H9 (cell line): ENCODE data around the gene INPP5A. TPM values are rescaled to one million over a fixed set of nuclear protein-coding genes. Genes with fewer than 3 reads are reported as not detected.
A peak's percentile ranks its signal among the peaks of the same experiment; 100 is the strongest.

Experiments
- DNase-seq: peaks from one replicate; pipeline ENCODE4 v3.0.0-alpha.2; 2017
- H2AFZ ChIP-seq: one replicate; pipeline ENCODE4 v1.6.1; 2013; ENCODE audit warnings: mild to moderate bottlenecking, low read length, control low read depth, moderate library complexity
- H2AK5ac ChIP-seq: 2 replicates; pipeline ENCODE4 v1.6.1; 2013; ENCODE audit warnings: low read length, control low read depth, mixed read lengths; ENCODE audit not compliant: insufficient read length
- H2BK120ac ChIP-seq: one replicate; pipeline ENCODE4 v1.6.1; 2013; ENCODE audit warnings: low read depth, mild to moderate bottlenecking, low read length, control low read depth, inconsistent platforms; ENCODE audit not compliant: poor library complexity, severe bottlenecking
- H2BK12ac ChIP-seq: 2 replicates; pipeline ENCODE4 v1.6.1; 2013; ENCODE audit warnings: low read length, control low read depth, mixed read lengths, low read depth; ENCODE audit not compliant: insufficient read length
- H2BK15ac ChIP-seq: 2 replicates; pipeline ENCODE4 v1.6.1; 2013; ENCODE audit warnings: low read depth, low read length, control low read depth
- H2BK20ac ChIP-seq: one replicate; pipeline ENCODE4 v1.6.1; 2013; ENCODE audit warnings: low read depth, mild to moderate bottlenecking, low read length, control low read depth, inconsistent platforms; ENCODE audit not compliant: poor library complexity, severe bottlenecking
- H2BK5ac ChIP-seq: 2 replicates; pipeline ENCODE4 v1.6.1; 2013; ENCODE audit warnings: low read length, control low read depth, mixed read lengths; ENCODE audit not compliant: insufficient read length
- H3K14ac ChIP-seq: 2 replicates; pipeline ENCODE4 v1.6.1; 2013; ENCODE audit warnings: low read length, control low read depth; ENCODE audit not compliant: insufficient read depth
- H3K18ac ChIP-seq: 2 replicates; pipeline ENCODE4 v1.6.1; 2013; ENCODE audit warnings: low read depth, mild to moderate bottlenecking, mixed read lengths, low read length, control low read depth; ENCODE audit not compliant: insufficient read length
- H3K23ac ChIP-seq: 2 replicates; pipeline ENCODE4 v1.6.1; 2013; ENCODE audit warnings: low read length, control low read depth, mixed read lengths, low read depth; ENCODE audit not compliant: insufficient read length
- H3K23me2 ChIP-seq: 2 replicates; pipeline ENCODE4 v1.6.1; 2013; ENCODE audit warnings: low read depth, mild to moderate bottlenecking, mixed read lengths, low read length, control low read depth; ENCODE audit not compliant: insufficient read length, poor library complexity, severe bottlenecking
- H3K27ac ChIP-seq: 2 replicates; pipeline ENCODE4 v1.5.1; 2013; ENCODE audit warnings: low read length, control low read depth, mixed read lengths, low read depth; ENCODE audit not compliant: insufficient read length
- H3K27me3 ChIP-seq: 2 replicates; pipeline ENCODE4 v1.6.1; 2013; ENCODE audit warnings: low read length, control low read depth, inconsistent platforms; ENCODE audit not compliant: insufficient read depth
- H3K4ac ChIP-seq: 2 replicates; pipeline ENCODE4 v1.6.1; 2013; ENCODE audit warnings: low read depth, mild to moderate bottlenecking, control low read depth, inconsistent platforms, low read length, moderate library complexity
- H3K4me1 ChIP-seq: 2 replicates; pipeline ENCODE4 v1.6.1; 2013; ENCODE audit warnings: low read length, control low read depth, inconsistent platforms; ENCODE audit not compliant: insufficient read depth
- H3K4me2 ChIP-seq: 2 replicates; pipeline ENCODE4 v1.6.1; 2013; ENCODE audit warnings: low read length, control low read depth, mixed read lengths; ENCODE audit not compliant: insufficient read length, insufficient read depth
- H3K56ac ChIP-seq: 2 replicates; pipeline ENCODE4 v1.6.1; 2013; ENCODE audit warnings: low read depth, mild to moderate bottlenecking, mixed read lengths, low read length, control low read depth; ENCODE audit not compliant: insufficient read length
- H3K79me1 ChIP-seq: 2 replicates; pipeline ENCODE4 v1.6.1; 2013; ENCODE audit warnings: low read depth, mild to moderate bottlenecking, moderate library complexity, low read length, control low read depth, inconsistent platforms; ENCODE audit not compliant: insufficient read depth, poor library complexity, severe bottlenecking
- H3K79me2 ChIP-seq: 2 replicates; pipeline ENCODE4 v1.6.1; 2013; ENCODE audit warnings: low read length, control low read depth, inconsistent platforms; ENCODE audit not compliant: insufficient read depth
- H3K9ac ChIP-seq: 2 replicates; pipeline ENCODE4 v1.6.1; 2013; ENCODE audit warnings: low read length, control low read depth, mixed read lengths; ENCODE audit not compliant: insufficient read length; ENCODE audit errors: extremely low read depth
- H3K9me3 ChIP-seq: one replicate; pipeline ENCODE4 v1.6.1; 2013; ENCODE audit warnings: low read depth, low read length, inconsistent platforms; ENCODE audit not compliant: control insufficient read depth
- H3T11ph ChIP-seq: one replicate; pipeline ENCODE4 v1.6.1; 2013; ENCODE audit warnings: mild to moderate bottlenecking, low read length, control low read depth, inconsistent platforms
- H4K20me1 ChIP-seq: one replicate; pipeline ENCODE4 v1.6.1; 2013; ENCODE audit not compliant: control insufficient read depth, insufficient read length, insufficient read depth
- H4K5ac ChIP-seq: 2 replicates; pipeline ENCODE4 v1.6.1; 2013; ENCODE audit warnings: low read depth, mild to moderate bottlenecking, mixed read lengths, low read length, control low read depth; ENCODE audit not compliant: insufficient read length
- H4K8ac ChIP-seq: replicated peaks from 2 replicates; pipeline ENCODE4 v1.6.1; 2013; ENCODE audit warnings: low read length, control low read depth, mixed read lengths, low read depth; ENCODE audit not compliant: insufficient read length
- H4K91ac ChIP-seq: 2 replicates; pipeline ENCODE4 v1.6.1; 2013; ENCODE audit warnings: low read depth, mild to moderate bottlenecking, moderate library complexity, mixed read lengths, low read length, control low read depth; ENCODE audit not compliant: insufficient read length
- H3K27ac Mint-ChIP-seq, 3 experiments: 2 replicates in 2 of 3; 3 replicates in 1 of 3; pipeline ENCODE4 v1.8.0; 2020 to 2021; ENCODE audit warnings: mixed read lengths in 3 of 3, mild to moderate bottlenecking in 1 of 3, moderate library complexity in 1 of 3
- H3K27me3 Mint-ChIP-seq: 2 replicates; pipeline ENCODE4 v1.8.0; 2021; ENCODE audit warnings: low read depth, mild to moderate bottlenecking, moderate library complexity, mixed read lengths
- H3K36me3 Mint-ChIP-seq, 3 experiments: 2 replicates in 2 of 3; 3 replicates in 1 of 3; pipeline ENCODE4 v1.8.0; 2020 to 2021; ENCODE audit warnings: low read depth in 3 of 3, mixed read lengths in 3 of 3; ENCODE audit not compliant: insufficient read depth in 1 of 3
- H3K4me1 Mint-ChIP-seq, 2 experiments: 2 replicates each; pipeline ENCODE4 v1.8.0; 2020; ENCODE audit warnings: mixed read lengths in 2 of 2
- H3K4me3 Mint-ChIP-seq, 2 experiments: 2 replicates in 1 of 2; 3 replicates in 1 of 2; pipeline ENCODE4 v1.8.0; 2020 to 2021; ENCODE audit warnings: mild to moderate bottlenecking in 2 of 2, mixed read lengths in 2 of 2, moderate library complexity in 1 of 2
- H3K9me3 Mint-ChIP-seq, 2 experiments: 2 replicates in 1 of 2; 3 replicates in 1 of 2; pipeline ENCODE4 v1.8.0; 2020; ENCODE audit warnings: mild to moderate bottlenecking in 2 of 2, mixed read lengths in 2 of 2, moderate library complexity in 1 of 2
- CTCF ChIP-seq: fragments of 200-600 bp; sonication (generic); conservative IDR thresholded peaks from 3 replicates; pipeline ENCODE4 v1.8.0; 2021; ENCODE audit warnings: antibody characterized with exemption, mild to moderate bottlenecking
- WGBS: extraction: QIAGEN DNeasy Blood & Tissue Kit; methylation state at CpG from one replicate; pipeline ENCODE4 v1.1.7; 2013; ENCODE audit warnings: missing lambda C conversion rate, low lambda C conversion rate, mixed read lengths; ENCODE audit not compliant: insufficient read length; ENCODE audit errors: extremely low coverage; 5-methylcytosine and 5-hydroxymethylcytosine counted together
- total RNA-seq: library from RNA; stranded (reverse); gene quantifications from 2 replicates; pipeline ENCODE4 v1.2.1, GENCODE V29; 2021

Gene INPP5A
- total RNA-seq, 1 experiment from 2014 or later: 17.7 TPM

GRCh38 chr10:132664407-132664806, 126.8 kb downstream of the INPP5A start:
- TF ChIP-seq CTCF: no peak
- H3K4me1 Mint-ChIP-seq: peaks cover 0 to 3% of the 10 kb centered on the region in 2 experiments; a peak in 1 of 4 replicates

More at GRCh38 chr10:132664407-132664806, 126.8 kb downstream of the INPP5A start:
- no peak overlapping the region for H2AFZ ChIP-seq
- H4K5ac ChIP-seq: no peak overlapping the region
- no peak overlapping the region for H3K23ac ChIP-seq
- H3K27me3 Mint-ChIP-seq: no peaks in the 10 kb centered on the region
- H3K27ac Mint-ChIP-seq: peak overlapping the region in 1 of 3 experiments; percentile 55; a peak in 1 of 7 replicates
- DNase-seq: no peak
- no peak overlapping the region for H2BK15ac ChIP-seq
- no peaks in the 10 kb centered on the region for H3K79me1 ChIP-seq
- H3K9me3 ChIP-seq: no peaks in the 10 kb centered on the region
- no peak overlapping the region for H2AK5ac ChIP-seq
- no peak overlapping the region for H3K4me2 ChIP-seq
- H3K79me2 ChIP-seq: no peaks in the 10 kb centered on the region
- no peak overlapping the region for H3K9ac ChIP-seq
- H2BK5ac ChIP-seq: no peak overlapping the region
- no peak overlapping the region for H3K4me3 Mint-ChIP-seq
- H3K27ac ChIP-seq: no peak overlapping the region
- H3K27me3 ChIP-seq: no peaks in the 10 kb centered on the region
- H2BK120ac ChIP-seq: no peak overlapping the region
- no CpG with 5 or more reads among the region's 6 CpGs for WGBS
- H3K9me3 Mint-ChIP-seq: no peaks in the 10 kb centered on the region; a peak in 1 of 5 replicates
- H3K56ac ChIP-seq: no peak overlapping the region
- H3K4me1 ChIP-seq: no peaks in the 10 kb centered on the region
- no peak overlapping the region for H4K8ac ChIP-seq
- no peak overlapping the region for H3T11ph ChIP-seq
- no peaks in the 10 kb centered on the region for H4K20me1 ChIP-seq
- H3K18ac ChIP-seq: no peak overlapping the region
- peaks cover 0 to 5% (median 2%) of the 10 kb centered on the region in 3 experiments; a peak in 1 of 7 replicates for H3K36me3 Mint-ChIP-seq
- H3K14ac ChIP-seq: no peak overlapping the region
- H3K23me2 ChIP-seq: no peaks in the 10 kb centered on the region
- H2BK12ac ChIP-seq: no peak overlapping the region
- H4K91ac ChIP-seq: no peak overlapping the region
- H2BK20ac ChIP-seq: no peak overlapping the region
- no peak overlapping the region for H3K4ac ChIP-seq
